HG03565 (cell line): ENCODE measurements around the gene FOXF1.

Source experiments
- ATAC-seq: cut with Tn5 transposase; IDR thresholded peaks from one replicate; pipeline ENCODE4 v1.9.1; 2021; ENCODE audit warnings: mild to moderate bottlenecking, moderate library complexity; ENCODE audit not compliant: unreplicated experiment

FOXF1 gene

GRCh38 chr16:86510465-86511261 is at the start of gene FOXF1:
FOXF1 (plus strand) TSS chr16:86510527; CDS start chr16:86510570, 43 bp downstream.
- ATAC-seq: no peak

GRCh38 chr16:86461037-86461436 is 49.3 kb upstream of the FOXF1 start:
- no peak for ATAC-seq

- ATAC-seq: no peak
Measured at GRCh38 chr16:86462334-86463084, 47.8 kb upstream of the FOXF1 start.

GRCh38 chr16:86464044-86464443 is 46.3 kb upstream of the FOXF1 start:
- ATAC-seq: no peak

GRCh38 chr16:86465434-86465833 is 44.9 kb upstream of the FOXF1 start:
- no peak for ATAC-seq

GRCh38 chr16:86466696-86467406 is 43.5 kb upstream of the FOXF1 start:
- no peak for ATAC-seq

GRCh38 chr16:86467490-86467889 is 42.8 kb upstream of the FOXF1 start:
- no peak for ATAC-seq

GRCh38 chr16:86470964-86471363 is 39.4 kb upstream of the FOXF1 start:
- ATAC-seq: no peak

GRCh38 chr16:86471896-86472295 is 38.4 kb upstream of the FOXF1 start:
- no peak for ATAC-seq

GRCh38 chr16:86472366-86472765 is 38.0 kb upstream of the FOXF1 start:
- no peak for ATAC-seq

- ATAC-seq: no peak
Measured at GRCh38 chr16:86476956-86477534, 33.3 kb upstream of the FOXF1 start.

- no peak for ATAC-seq
Measured at GRCh38 chr16:86477642-86478041, 32.7 kb upstream of the FOXF1 start.

GRCh38 chr16:86478779-86479178 is 31.5 kb upstream of the FOXF1 start:
- no peak for ATAC-seq

- ATAC-seq: no peak
Measured at GRCh38 chr16:86479419-86479818, 30.9 kb upstream of the FOXF1 start.

GRCh38 chr16:86480444-86480843 is 29.9 kb upstream of the FOXF1 start:
- ATAC-seq: no peak

- ATAC-seq: no peak
Measured at GRCh38 chr16:86481607-86482006, 28.7 kb upstream of the FOXF1 start.

GRCh38 chr16:86484240-86484639 is 26.1 kb upstream of the FOXF1 start:
- no peak for ATAC-seq

- no peak for ATAC-seq
Measured at GRCh38 chr16:86485746-86486145, 24.6 kb upstream of the FOXF1 start.

GRCh38 chr16:86490859-86491639 is 19.3 kb upstream of the FOXF1 start:
- no peak for ATAC-seq

GRCh38 chr16:86491640-86492023 is 18.7 kb upstream of the FOXF1 start:
- ATAC-seq: no peak
